Small intestine (tissue), 7 donors: ENCODE results near the gene ZNF136. TPM values are rescaled to one million over a fixed set of nuclear protein-coding genes. Genes with fewer than 3 reads are reported as not detected.

ENCODE experiments used
- DNase-seq, 2 donors: peaks; one replicate each; pipeline versions ENCODE4 v3.0.0 to v3.0.0-alpha.2; 2013
- FAIRE-seq: peaks from 2 replicates; lab custom pipeline; 2012; peaks lifted over from hg19 to GRCh38; lab: Jason Lieb, UNC
- H3K27ac ChIP-seq, 3 donors: one replicate each; pipeline ENCODE4 v1.5.1; 2013; ENCODE audit warnings: low read length in 2 of 3, mild to moderate bottlenecking in 2 of 3, control low read depth in 1 of 3, inconsistent platforms in 1 of 3, low read depth in 1 of 3, moderate library complexity in 1 of 3
- H3K27me3 ChIP-seq, 3 donors: one replicate each; pipeline ENCODE4 v1.6.1; 2013; ENCODE audit warnings: low read length in 3 of 3, inconsistent platforms in 1 of 3; ENCODE audit not compliant: control insufficient read depth in 3 of 3, insufficient read depth in 3 of 3
- H3K36me3 ChIP-seq, 3 donors: one replicate each; pipeline ENCODE4 v1.6.1; 2013; ENCODE audit warnings: low read length in 3 of 3, inconsistent platforms in 1 of 3, low read depth in 1 of 3, mild to moderate bottlenecking in 1 of 3, moderate library complexity in 1 of 3; ENCODE audit not compliant: control insufficient read depth in 3 of 3, insufficient read depth in 2 of 3
- H3K4me1 ChIP-seq, 3 donors: one replicate each; pipeline ENCODE4 v1.6.1; 2013; ENCODE audit warnings: low read length in 2 of 3, inconsistent platforms in 1 of 3, low read depth in 1 of 3, mild to moderate bottlenecking in 1 of 3, moderate library complexity in 1 of 3; ENCODE audit not compliant: control insufficient read depth in 3 of 3, insufficient read depth in 2 of 3
- H3K4me3 ChIP-seq, 3 donors: one replicate each; pipeline ENCODE4 v1.5.1; 2013; ENCODE audit warnings: low read length in 3 of 3, control low read depth in 1 of 3, inconsistent platforms in 1 of 3, low read depth in 1 of 3, mild to moderate bottlenecking in 1 of 3, moderate library complexity in 1 of 3
- H3K9me3 ChIP-seq, 2 donors: one replicate each; pipeline ENCODE4 v1.6.1; 2013; ENCODE audit warnings: low read depth in 1 of 2, low read length in 1 of 2; ENCODE audit not compliant: control insufficient read depth in 2 of 2, insufficient read depth in 1 of 2
- WGBS, 3 donors: extraction: QIAGEN DNeasy Blood & Tissue Kit; methylation state at CpG; one replicate each; pipeline ENCODE4 v1.1.7; 2013; 5-methylcytosine and 5-hydroxymethylcytosine counted together
- polyA plus RNA-seq, 4 donors: library from polyadenylated mRNA; stranded (reverse) in 3 of 4; unstranded in 1 of 4; fragments of 200-250 nt in 3 of 4; fragments of 120-200 nt in 1 of 4; gene quantifications; one replicate each; pipeline versions ENCODE4 v1.2.1 to v1.2.3, GENCODE V29; 2013
- donor health status: healthy with polysubstance abuse.
- donor health status: control.
- donor health status: control.
- donor health status: Bipolar disorder and iron deficiency.
- donor health status: healthy.

Gene ZNF136
- polyA plus RNA-seq, 4 donors: 2.7 to 11.1 (median 3.2) TPM

DNA sequence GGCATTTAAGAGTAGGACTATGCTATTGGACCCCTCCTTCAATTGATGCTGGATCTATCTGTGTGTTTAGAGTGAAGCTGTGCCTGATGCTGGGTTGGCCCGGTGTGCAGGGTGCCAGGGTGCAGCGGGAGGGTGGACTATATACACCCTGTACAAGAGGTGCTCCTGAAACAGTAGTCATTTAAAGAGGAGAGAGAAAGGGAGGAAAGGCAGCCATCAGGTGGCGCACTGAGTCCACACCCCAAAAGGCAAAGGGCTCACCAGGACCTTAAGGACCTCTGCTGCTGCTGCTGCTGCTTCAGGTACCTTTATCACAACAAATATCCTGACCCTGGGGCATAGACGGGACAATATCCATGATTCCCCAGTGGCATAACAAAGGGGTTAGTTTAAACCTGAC lies 39.4 kb downstream of the ZNF136 start:
- no peaks in the 10 kb centered on the region for H3K4me1 ChIP-seq
- H3K4me3 ChIP-seq: no peak overlapping the region
- H3K36me3 ChIP-seq: no peaks in the 10 kb centered on the region
- DNase-seq (peak; percentile 61 to 73), FAIRE-seq (no peak)
- no peak overlapping the region for H3K27ac ChIP-seq
- H3K9me3 ChIP-seq: peaks cover 2 to 20% of the 10 kb centered on the region in 2 donors
- 16 to 39% (median 26%) methylated on average over 4 of the region's 4 CpGs for WGBS, 3 donors
- H3K27me3 ChIP-seq: no peaks in the 10 kb centered on the region

DNA sequence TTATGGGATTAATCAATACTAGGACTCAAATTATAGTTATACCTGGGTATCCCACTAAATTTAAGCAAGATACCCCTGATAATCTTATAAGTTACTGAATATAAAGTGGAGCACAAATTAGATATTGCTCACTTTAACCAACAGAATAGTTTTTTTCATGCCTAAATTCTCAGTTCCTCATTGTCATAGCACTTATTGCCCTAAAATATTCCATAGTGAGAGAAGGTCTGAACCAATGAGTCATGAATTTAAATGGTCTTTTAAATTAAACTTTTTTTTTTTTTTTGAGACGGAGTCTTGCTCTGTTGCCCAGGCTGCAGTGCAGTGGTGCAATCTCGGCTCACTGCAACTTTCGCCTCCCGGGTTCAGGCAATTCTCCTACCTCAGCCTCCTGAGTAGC lies 42.4 kb downstream of the ZNF136 start:
- 90 to 98% (median 96%) methylated on average over 4 of the region's 4 CpGs for WGBS, 3 donors
- Histone ChIP-seq H3K4me3 (no peak overlapping the region), H3K27me3 (no peaks in the 10 kb centered on the region), H3K27ac (no peak overlapping the region), H3K9me3 (peaks cover 2 to 26% of the 10 kb centered on the region in 2 donors), H3K4me1 (no peaks in the 10 kb centered on the region), H3K36me3 (peaks cover 0 to 2% (median 0%) of the 10 kb centered on the region in 3 donors)
- FAIRE-seq (no peak), DNase-seq (no peak)

DNA sequence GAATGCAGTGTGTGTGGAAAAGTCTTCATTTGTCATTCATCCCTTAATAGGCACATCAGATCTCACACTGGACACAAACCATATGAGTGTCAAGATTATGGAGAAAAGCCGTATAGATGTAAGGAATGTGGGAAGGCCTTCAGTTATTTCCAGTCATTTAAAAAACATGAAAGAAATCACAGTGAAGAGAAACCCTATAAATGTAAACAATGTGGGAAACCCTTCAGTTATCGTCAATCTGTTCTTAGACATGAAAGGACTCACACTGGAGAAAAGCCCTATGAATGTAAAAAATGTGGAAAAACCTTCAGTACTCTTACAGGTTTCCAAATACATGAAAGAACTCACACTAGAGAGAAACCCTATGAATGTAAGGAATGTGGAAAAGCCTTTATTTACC lies 45.3 kb downstream of the ZNF136 start:
- DNase-seq (no peak), FAIRE-seq (no peak)
- Histone ChIP-seq H3K36me3 (peaks cover 0 to 2% (median 0%) of the 10 kb centered on the region in 3 donors), H3K4me3 (no peak overlapping the region), H3K27me3 (no peaks in the 10 kb centered on the region), H3K9me3 (peaks cover 2 to 44% of the 10 kb centered on the region in 2 donors), H3K4me1 (no peaks in the 10 kb centered on the region), H3K27ac (no peak overlapping the region)
- 91 to 98% (median 95%) methylated on average over 2 of the region's 2 CpGs for WGBS, 3 donors

DNA sequence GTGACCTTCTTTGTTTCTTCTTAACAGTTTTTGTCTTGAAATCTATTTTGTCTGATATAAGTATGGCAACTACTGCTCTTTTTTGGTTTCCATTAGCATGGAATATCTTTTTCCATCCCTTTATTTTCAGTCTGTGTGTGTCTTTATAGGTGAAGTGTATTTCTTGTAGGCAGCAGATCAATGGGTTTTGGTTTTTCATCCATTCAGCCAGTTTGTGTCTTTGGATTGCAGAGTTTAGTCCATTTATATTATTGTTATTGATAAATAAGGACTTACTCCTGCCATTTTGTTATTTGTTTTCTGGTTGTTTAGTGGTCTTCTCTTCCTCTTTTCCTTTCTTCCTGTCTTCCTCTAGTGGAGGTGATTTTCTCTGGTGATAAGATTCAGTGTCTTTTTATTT lies 54.4 kb downstream of the ZNF136 start:
- FAIRE-seq: no peak
- Histone ChIP-seq H3K4me3 (no peak overlapping the region), H3K27ac (no peak overlapping the region), H3K36me3 (peaks cover 0 to 13% (median 0%) of the 10 kb centered on the region in 3 donors), H3K27me3 (no peaks in the 10 kb centered on the region), H3K4me1 (no peaks in the 10 kb centered on the region), H3K9me3 (peaks cover 2 to 48% of the 10 kb centered on the region in 2 donors)
- DNase-seq: no peak

DNA sequence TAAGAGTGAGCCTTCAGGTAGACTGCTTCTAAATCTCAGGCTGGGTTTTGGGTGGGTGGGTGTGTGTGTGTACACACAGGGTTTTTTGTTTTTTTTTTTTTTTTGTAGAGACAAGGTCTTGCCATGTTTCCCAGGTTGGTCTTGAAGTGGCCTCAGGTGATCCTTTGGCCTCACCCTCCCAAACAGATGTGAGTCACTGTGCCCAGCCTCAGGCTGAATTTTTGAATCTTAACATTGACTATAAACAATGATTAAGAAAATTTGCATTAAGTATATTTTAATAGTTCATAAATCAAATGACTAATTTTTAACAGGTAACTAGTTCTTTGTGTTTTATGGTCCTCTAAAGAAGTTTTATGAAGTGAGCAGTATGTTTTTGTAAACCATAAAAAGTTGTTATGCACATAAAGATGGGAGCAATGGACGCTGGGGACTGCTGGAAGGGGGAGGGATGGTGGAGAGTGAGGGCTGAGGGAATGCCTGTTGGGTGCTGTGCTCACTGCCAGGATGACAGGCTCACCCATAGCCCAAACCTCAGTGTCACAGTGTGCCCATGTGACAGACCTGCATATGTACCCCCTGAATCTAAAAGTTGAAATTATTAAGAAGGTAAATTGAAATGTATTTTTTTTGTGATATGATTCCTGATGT lies 60.2 kb downstream of the ZNF136 start:
- Histone ChIP-seq H3K27ac (no peak overlapping the region), H3K4me3 (no peak overlapping the region), H3K4me1 (no peaks in the 10 kb centered on the region), H3K27me3 (no peaks in the 10 kb centered on the region), H3K9me3 (peaks cover 2 to 55% of the 10 kb centered on the region in 2 donors), H3K36me3 (peaks cover 0 to 19% (median 7%) of the 10 kb centered on the region in 3 donors)
- FAIRE-seq: no peak
- WGBS, 3 donors: 86 to 95% (median 90%) methylated on average over 1 of the region's 1 CpG
- DNase-seq: no peak

DNA sequence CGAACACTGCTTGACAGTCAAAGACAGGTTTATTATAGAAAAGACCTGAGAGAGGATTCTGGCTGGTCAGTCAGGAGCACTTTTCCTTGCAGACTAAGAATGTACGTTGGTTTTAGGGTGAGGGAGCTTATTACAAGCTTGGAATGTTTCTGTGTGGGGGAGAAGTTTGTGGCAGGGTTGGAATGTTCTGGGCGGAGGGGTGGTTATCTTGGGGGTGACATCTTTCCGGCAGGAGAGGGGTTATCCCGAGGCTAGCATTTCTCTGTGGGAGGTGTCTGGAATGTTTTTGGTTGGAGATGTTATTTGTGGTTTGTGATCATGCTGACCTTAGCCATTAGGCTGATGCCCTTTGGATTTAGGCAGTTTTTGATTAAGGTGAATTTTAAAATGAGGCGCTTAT lies 61.8 kb downstream of the ZNF136 start:
- no peak for FAIRE-seq
- DNase-seq: no peak
- no peaks in the 10 kb centered on the region for H3K4me1 ChIP-seq
- peaks cover 2 to 54% of the 10 kb centered on the region in 2 donors for H3K9me3 ChIP-seq
- no peak overlapping the region for H3K27ac ChIP-seq
- H3K4me3 ChIP-seq: no peak overlapping the region
- H3K36me3 ChIP-seq: peaks cover 0 to 16% (median 8%) of the 10 kb centered on the region in 3 donors
- WGBS, 3 donors: 93 to 94% (median 94%) methylated on average over 6 of the region's 6 CpGs
- H3K27me3 ChIP-seq: no peaks in the 10 kb centered on the region

DNA sequence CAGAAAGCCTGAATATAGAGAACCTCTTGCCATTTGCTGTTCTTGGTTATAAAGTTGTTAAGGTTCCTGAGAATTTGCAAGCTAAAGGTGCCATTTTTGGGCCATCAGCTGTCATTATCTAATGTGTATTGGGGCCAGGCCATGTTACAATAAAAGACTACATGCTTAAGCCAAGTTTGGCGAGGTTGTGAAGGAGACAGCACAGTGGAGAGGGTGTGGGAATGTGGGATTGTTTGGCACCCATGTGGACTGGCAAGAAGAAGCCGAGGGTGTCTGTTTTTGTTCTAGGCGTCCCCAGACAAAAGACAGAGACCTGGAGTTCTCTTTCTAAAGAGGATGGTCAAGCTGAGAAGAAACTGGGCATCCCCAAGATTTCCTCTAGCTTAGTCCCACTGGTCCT lies 67.1 kb downstream of the ZNF136 start:
- FAIRE-seq: no peak
- peaks cover 0 to 42% of the 10 kb centered on the region in 2 donors for H3K9me3 ChIP-seq
- H3K4me1 ChIP-seq: no peaks in the 10 kb centered on the region
- peaks cover 0 to 8% (median 7%) of the 10 kb centered on the region in 3 donors for H3K36me3 ChIP-seq
- no peak for DNase-seq
- H3K27ac ChIP-seq: no peak overlapping the region
- H3K4me3 ChIP-seq: no peak overlapping the region
- 90 to 96% (median 92%) methylated on average over 3 of the region's 3 CpGs for whole genome bisulfite sequencing, 3 donors
- H3K27me3 ChIP-seq: no peaks in the 10 kb centered on the region

DNA sequence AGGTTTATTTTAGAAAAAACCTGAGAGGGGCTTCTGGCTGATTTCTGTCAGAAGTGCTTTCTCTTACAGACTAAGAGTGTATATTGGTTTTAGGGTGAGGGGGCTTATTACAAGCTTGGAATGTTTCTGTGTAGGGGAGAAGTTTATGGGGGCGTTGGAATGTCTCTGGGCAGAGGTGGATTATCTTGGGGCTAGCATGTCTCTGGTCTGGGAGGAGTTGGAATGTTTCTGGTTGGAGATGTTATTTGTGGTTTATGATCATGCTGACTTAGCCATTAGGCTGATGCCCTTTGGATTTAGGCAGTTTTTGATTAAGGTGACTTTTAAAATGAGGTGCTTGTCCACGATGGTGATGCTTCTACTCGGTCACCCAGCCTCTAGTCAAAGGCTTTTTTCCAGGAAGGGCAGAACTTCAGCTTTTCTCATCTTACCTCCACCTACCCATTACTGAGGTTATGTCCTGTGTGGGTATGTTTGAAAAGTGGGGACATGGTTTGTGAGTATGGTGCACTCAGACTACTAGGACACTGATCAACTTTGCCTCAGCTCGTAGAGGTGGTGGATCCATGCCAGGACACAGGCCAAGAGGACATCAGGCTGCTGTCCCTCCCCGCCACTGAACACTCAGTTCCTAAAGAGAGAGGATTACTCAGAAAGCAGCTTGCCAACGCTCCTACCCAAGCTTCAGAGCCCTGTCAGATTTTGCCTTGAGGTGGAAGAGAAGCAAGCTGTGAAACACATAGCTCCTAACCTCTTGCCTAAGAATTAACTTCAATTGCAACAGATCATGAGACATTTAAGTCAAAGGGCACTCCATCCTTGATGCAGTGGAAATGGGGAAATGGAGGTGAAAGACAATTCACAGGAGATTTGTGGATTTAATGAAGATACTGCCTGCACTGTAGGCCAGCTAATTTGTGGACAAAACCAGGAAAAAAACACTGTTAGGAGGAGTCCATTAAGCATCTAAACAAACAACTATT lies 68.1 kb downstream of the ZNF136 start:
- no peak overlapping the region for H3K27ac ChIP-seq
- 88 to 92% (median 92%) methylated on average over 6 of the region's 6 CpGs for whole genome bisulfite sequencing, 3 donors
- H3K36me3 ChIP-seq: peaks cover 0 to 8% (median 4%) of the 10 kb centered on the region in 3 donors
- H3K4me3 ChIP-seq: no peak overlapping the region
- FAIRE-seq: no peak
- H3K9me3 ChIP-seq: peaks cover 0 to 44% of the 10 kb centered on the region in 2 donors
- H3K4me1 ChIP-seq: no peaks in the 10 kb centered on the region
- no peak for DNase-seq
- no peaks in the 10 kb centered on the region for H3K27me3 ChIP-seq
